SH-SY5Y (cell line): ENCODE results near the gene TMEM132A.

Experiments
- GATA2 ChIP-seq: IDR thresholded peaks from 2 replicates; pipeline ENCODE4 v1.6.1; 2011; ENCODE audit warnings: mild to moderate bottlenecking, low read depth, low read length
- GATA3 ChIP-seq: IDR thresholded peaks from 2 replicates; pipeline ENCODE4 v1.6.1; 2011; ENCODE audit warnings: low read depth, mild to moderate bottlenecking, low read length, moderate library complexity

DNA sequence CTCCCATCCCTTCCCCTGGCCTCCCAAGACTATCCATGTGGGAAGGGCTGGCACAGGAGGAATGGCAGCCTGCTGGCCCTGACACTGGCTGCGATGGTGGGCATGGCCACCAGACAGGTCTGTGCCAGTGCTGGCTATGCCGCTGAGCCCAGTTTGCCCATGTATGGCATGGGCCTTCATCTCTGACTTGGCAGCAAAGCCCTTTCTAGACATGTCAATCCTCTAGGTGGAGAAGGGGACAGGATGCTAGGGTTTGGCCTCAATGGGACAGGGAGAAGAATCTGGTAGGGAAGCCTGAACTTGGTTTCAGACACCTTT, 48.1 kb upstream of the TMEM132A start:
- no peak for TF ChIP-seq GATA3
- no peak for TF ChIP-seq GATA2
